ENCODE data around the gene NUFIP1.

NUFIP1 gene

GRCh38 chr13:44921931-44922758 is 67.1 kb downstream of the NUFIP1 start:
- no peaks in the 10 kb centered on the region for H3K79me2 ChIP-seq (ENCODE audit: insufficient read depth, low read length)
- H3K27me3 ChIP-seq (ENCODE audit: insufficient read depth, low read length, poor library complexity, severe bottlenecking), result no peaks in the 10 kb centered on the region
- TF ChIP-seq CTCF (conservative IDR thresholded peaks at IDR 0.05; ENCODE audit: low read length), result no peak
- TF ChIP-seq EZH2phosphoT487 (IDR thresholded peaks at IDR 0.05; ENCODE audit: borderline replicate concordance), result no peak
- H3K9me2 ChIP-seq (replicated peaks; ENCODE audit: low read depth, low read length), result no peaks in the 10 kb centered on the region
- no peak overlapping the region for H3K4me2 ChIP-seq (ENCODE audit: low read depth, low read length, poor library complexity, severe bottlenecking)
- H4K20me1 ChIP-seq (ENCODE audit: insufficient read depth, low read length, poor library complexity, severe bottlenecking), result no peaks in the 10 kb centered on the region
- H2AFZ ChIP-seq (ENCODE audit: low read length), result no peak overlapping the region
- H3K36me3 ChIP-seq (ENCODE audit: insufficient read depth, low read length), result no peaks in the 10 kb centered on the region
- H3F3A ChIP-seq (ENCODE audit: low read depth), result no peaks in the 10 kb centered on the region; the same call in 1 of the 2 replicates
- no peak overlapping the region for H3K4me3 ChIP-seq (ENCODE audit: low read length, poor library complexity, severe bottlenecking)
- no peaks in the 10 kb centered on the region for H3K9me3 ChIP-seq (ENCODE audit: insufficient read depth, low read depth, low read length)
- H3K4me1 ChIP-seq (ENCODE audit: insufficient read depth, low read length, poor library complexity, severe bottlenecking), result peaks cover 9% of the 10 kb centered on the region
- no peak overlapping the region for H3K9ac ChIP-seq (ENCODE audit: low read depth, low read length, poor library complexity, severe bottlenecking)

GRCh38 chr13:44921246-44921877 is 67.9 kb downstream of the NUFIP1 start:
- Histone ChIP-seq H3K79me2 (ENCODE audit: insufficient read depth, low read length) (no peaks in the 10 kb centered on the region), H2AFZ (ENCODE audit: low read length) (no peak overlapping the region), H3K4me2 (ENCODE audit: low read depth, low read length, poor library complexity, severe bottlenecking) (no peak overlapping the region)

GRCh38 chr13:44920013-44920412 is 69.3 kb downstream of the NUFIP1 start:
- Histone ChIP-seq H3K4me2 (ENCODE audit: low read depth, low read length, poor library complexity, severe bottlenecking) (no peak overlapping the region), H3K36me3 (ENCODE audit: insufficient read depth, low read length) (no peaks in the 10 kb centered on the region), H3K9ac (ENCODE audit: low read depth, low read length, poor library complexity, severe bottlenecking) (no peak overlapping the region), H3K4me1 (ENCODE audit: insufficient read depth, low read length, poor library complexity, severe bottlenecking) (peaks cover 12% of the 10 kb centered on the region), H3F3A (ENCODE audit: low read depth) (no peaks in the 10 kb centered on the region; the same call in 1 of the 2 replicates), H3K4me3 (ENCODE audit: low read length, poor library complexity, severe bottlenecking) (no peak overlapping the region), H4K20me1 (ENCODE audit: insufficient read depth, low read length, poor library complexity, severe bottlenecking) (no peaks in the 10 kb centered on the region), H2AFZ (ENCODE audit: low read length) (no peak overlapping the region), H3K79me2 (ENCODE audit: insufficient read depth, low read length) (no peaks in the 10 kb centered on the region), H3K9me3 (ENCODE audit: insufficient read depth, low read depth, low read length) (no peaks in the 10 kb centered on the region), H3K9me2 (replicated peaks; ENCODE audit: low read depth, low read length) (no peaks in the 10 kb centered on the region), H3K27me3 (ENCODE audit: insufficient read depth, low read length, poor library complexity, severe bottlenecking) (no peaks in the 10 kb centered on the region)
- no peak for TF ChIP-seq CTCF (conservative IDR thresholded peaks at IDR 0.05; ENCODE audit: low read length)
- no peak for TF ChIP-seq EZH2phosphoT487 (IDR thresholded peaks at IDR 0.05; ENCODE audit: borderline replicate concordance)

More at GRCh38 chr13:44921246-44921877, 67.9 kb downstream of the NUFIP1 start:
- Histone ChIP-seq H3K4me1 (ENCODE audit: insufficient read depth, low read length, poor library complexity, severe bottlenecking) (peaks cover 12% of the 10 kb centered on the region), H3K4me3 (ENCODE audit: low read length, poor library complexity, severe bottlenecking) (no peak overlapping the region), H3K9ac (ENCODE audit: low read depth, low read length, poor library complexity, severe bottlenecking) (no peak overlapping the region), H3K9me2 (replicated peaks; ENCODE audit: low read depth, low read length) (no peaks in the 10 kb centered on the region), H3F3A (ENCODE audit: low read depth) (no peaks in the 10 kb centered on the region; the same call in 1 of the 2 replicates), H3K9me3 (ENCODE audit: insufficient read depth, low read depth, low read length) (no peaks in the 10 kb centered on the region), H3K36me3 (ENCODE audit: insufficient read depth, low read length) (no peaks in the 10 kb centered on the region), H4K20me1 (ENCODE audit: insufficient read depth, low read length, poor library complexity, severe bottlenecking) (no peaks in the 10 kb centered on the region), H3K27me3 (ENCODE audit: insufficient read depth, low read length, poor library complexity, severe bottlenecking) (no peaks in the 10 kb centered on the region)
- TF ChIP-seq EZH2phosphoT487 (IDR thresholded peaks at IDR 0.05; ENCODE audit: borderline replicate concordance), result no peak
- TF ChIP-seq CTCF (conservative IDR thresholded peaks at IDR 0.05; ENCODE audit: low read length), result no peak
